CD14-positive monocyte (primary cell): ENCODE measurements around the gene DDX50. TPM values are rescaled to one million over a fixed set of nuclear protein-coding genes. Genes with fewer than 3 reads are reported as not detected.

Experiments used
- DNase-seq, 3 donors: peaks; one replicate each; pipeline ENCODE4 v3.0.0-alpha.2; 2011 to 2022
- H2AFZ ChIP-seq: 2 replicates; pipeline ENCODE4 v1.6.0; 2012; ENCODE audit warnings: mild to moderate bottlenecking, low read depth, low read length, inconsistent platforms; ENCODE audit not compliant: insufficient read depth, poor library complexity, severe bottlenecking
- H3K27ac ChIP-seq, 2 donors: 1 replicate in 1 of 2; 2 replicates in 1 of 2; pipeline ENCODE4 v1.5.1; 2012 to 2013; ENCODE audit warnings: low read length in 2 of 2, control low read depth in 1 of 2, inconsistent platforms in 1 of 2, low read depth in 1 of 2, mild to moderate bottlenecking in 1 of 2
- H3K27me3 ChIP-seq, 2 donors: one replicate each; pipeline versions ENCODE4 v1.6.0 to v1.6.1; 2011 to 2013; ENCODE audit warnings: low read length in 2 of 2; ENCODE audit not compliant: control insufficient read depth in 2 of 2, insufficient read depth in 2 of 2
- H3K36me3 ChIP-seq, 2 donors: replicated peaks in 1 of 2; 1 replicate in 1 of 2; 2 replicates in 1 of 2; pipeline versions ENCODE4 v1.5.1 to v1.6.1; 2012 to 2013; ENCODE audit warnings: low read length in 2 of 2, control low read depth in 1 of 2, inconsistent platforms in 1 of 2, mild to moderate bottlenecking in 1 of 2; ENCODE audit not compliant: insufficient read depth in 2 of 2, control insufficient read depth in 1 of 2
- H3K4me1 ChIP-seq, 2 donors: 1 replicate in 1 of 2; 2 replicates in 1 of 2; pipeline versions ENCODE4 v1.5.1 to v1.6.1; 2012 to 2013; ENCODE audit warnings: low read length in 2 of 2, control low read depth in 1 of 2, inconsistent platforms in 1 of 2, mild to moderate bottlenecking in 1 of 2, moderate library complexity in 1 of 2; ENCODE audit not compliant: insufficient read depth in 2 of 2, control insufficient read depth in 1 of 2
- H3K4me2 ChIP-seq: replicated peaks from 2 replicates; pipeline ENCODE3; 2012; ENCODE audit warnings: low read length, moderate library complexity, mild to moderate bottlenecking; ENCODE audit not compliant: poor library complexity, severe bottlenecking; ENCODE audit errors: extremely low read depth
- H3K4me3 ChIP-seq, 3 experiments: fragments of 200-600 bp in 1 of 3; sonication (generic) in 1 of 3; replicated peaks in 1 of 3; 1 replicate in 2 of 3; 2 replicates in 1 of 3; pipeline ENCODE4 v1.5.1; 2011 to 2013; ENCODE audit warnings: low read length in 3 of 3, mild to moderate bottlenecking in 3 of 3, control low read depth in 2 of 3, low read depth in 2 of 3, inconsistent platforms in 1 of 3, moderate library complexity in 1 of 3
- H3K79me2 ChIP-seq: 2 replicates; pipeline ENCODE4 v1.6.0; 2012; ENCODE audit warnings: mild to moderate bottlenecking, control low read depth, inconsistent platforms, low read length, moderate library complexity; ENCODE audit not compliant: insufficient read depth
- H3K9ac ChIP-seq: 2 replicates; pipeline ENCODE4 v1.6.0; 2017; ENCODE audit warnings: low read length, mild to moderate bottlenecking; ENCODE audit not compliant: insufficient read depth, poor library complexity, severe bottlenecking
- H3K9me3 ChIP-seq, 2 donors: replicated peaks in 1 of 2; 1 replicate in 1 of 2; 2 replicates in 1 of 2; pipeline versions ENCODE4 v1.5.1 to v1.6.1; 2012 to 2013; ENCODE audit warnings: low read length in 2 of 2, control low read depth in 1 of 2; ENCODE audit not compliant: control insufficient read depth in 1 of 2, insufficient read depth in 1 of 2
- H4K20me1 ChIP-seq: 2 replicates; pipeline ENCODE4 v1.6.0; 2012; ENCODE audit warnings: mild to moderate bottlenecking, low read length, control low read depth, moderate library complexity; ENCODE audit not compliant: insufficient read depth
- H3K27ac Mint-ChIP-seq, 7 donors: one replicate each; pipeline ENCODE4 v1.8.0; 2020; ENCODE audit warnings: mild to moderate bottlenecking in 7 of 7, mixed read lengths in 7 of 7, moderate library complexity in 6 of 7, inconsistent platforms in 2 of 7
- H3K27me3 Mint-ChIP-seq, 3 donors: one replicate each; pipeline ENCODE4 v1.8.0; 2021 to 2022; ENCODE audit warnings: low read depth in 3 of 3, mild to moderate bottlenecking in 3 of 3, mixed read lengths in 3 of 3, moderate library complexity in 3 of 3, inconsistent platforms in 1 of 3
- H3K36me3 Mint-ChIP-seq, 2 donors: one replicate each; pipeline ENCODE4 v1.8.0; 2020; ENCODE audit warnings: mixed read lengths in 2 of 2, inconsistent platforms in 1 of 2, mild to moderate bottlenecking in 1 of 2
- H3K4me1 Mint-ChIP-seq: one replicate; pipeline ENCODE4 v1.8.0; 2020; ENCODE audit warnings: mild to moderate bottlenecking, mixed read lengths
- H3K4me3 Mint-ChIP-seq, 2 donors: one replicate each; pipeline ENCODE4 v1.8.0; 2020; ENCODE audit warnings: mild to moderate bottlenecking in 2 of 2, mixed read lengths in 2 of 2, moderate library complexity in 1 of 2
- H3K9me3 Mint-ChIP-seq, 7 donors: one replicate each; pipeline ENCODE4 v1.8.0; 2020 to 2022; ENCODE audit warnings: mixed read lengths in 7 of 7, mild to moderate bottlenecking in 6 of 7, moderate library complexity in 6 of 7, inconsistent platforms in 2 of 7
- CTCF ChIP-seq: fragments of 200-600 bp; IDR thresholded peaks from one replicate; pipeline ENCODE4 v1.8.0; 2022; ENCODE audit warnings: antibody characterized with exemption, mild to moderate bottlenecking
- WGBS: methylation state at CpG from one replicate; pipeline ENCODE4 v1.1.5; 2013; ENCODE audit warnings: missing lambda C conversion rate; ENCODE audit not compliant: insufficient coverage; 5-methylcytosine and 5-hydroxymethylcytosine counted together
- intact Hi-C, 2 donors: fragments of 100-400 bp; cut with micrococcal nuclease; formaldehyde crosslinking; loops; one replicate each; pipeline versions ENCODE4 v1.15.0 to v1.15.1; 2023
- polyA plus RNA-seq, 3 donors: library from polyadenylated mRNA; depleted of rRNA in 1 of 3; unstranded in 2 of 3; stranded (reverse) in 1 of 3; fragments of 300-500 nt in 2 of 3; fragments of >200 nt in 1 of 3; fragmentation: Illumina TruSeq in 2 of 3; gene quantifications; 1 replicate in 2 of 3; 2 replicates in 1 of 3; pipeline ENCODE4 v1.2.3, GENCODE V29; 2012 to 2021

DDX50 gene
- polyA plus RNA-seq, 3 donors: 14.2 to 17.1 (median 17.0) TPM

- Mint-ChIP-seq H3K4me3 (no peak overlapping the region), H3K27ac (no peak overlapping the region), H3K9me3 (no peaks in the 10 kb centered on the region), H3K4me1 (no peaks in the 10 kb centered on the region), H3K36me3 (peaks cover 73 to 87% of the 10 kb centered on the region in 2 donors), H3K27me3 (peaks cover 0 to 2% (median 0%) of the 10 kb centered on the region in 3 donors)
- no peak overlapping the region for H3K4me2 ChIP-seq
- H3K9ac ChIP-seq: no peak overlapping the region
- no peaks in the 10 kb centered on the region for H3K27me3 ChIP-seq
- peaks cover 25% of the 10 kb centered on the region for H4K20me1 ChIP-seq
- TF ChIP-seq CTCF: no peak
- H3K4me3 ChIP-seq: no peak overlapping the region
- no peaks in the 10 kb centered on the region for H3K4me1 ChIP-seq
- H2AFZ ChIP-seq: no peak overlapping the region
- no CpG with 5 or more reads among the region's 1 CpG for WGBS
- peaks cover 7% of the 10 kb centered on the region for H3K79me2 ChIP-seq
- no peak for DNase-seq
- H3K9me3 ChIP-seq: no peaks in the 10 kb centered on the region
- peaks cover 93 to 95% of the 10 kb centered on the region in 2 donors for H3K36me3 ChIP-seq
- intact Hi-C loops: loop anchor here in 1 of 2 donors (10.0 kb wide), 1 partner anchor 144 kb away; the partner anchor contains the start of gene VPS26A
- H3K27ac ChIP-seq: no peak overlapping the region
Observed at GRCh38 chr10:68981074-68981473, 80.0 kb downstream of the DDX50 start.

GRCh38 chr10:68982389-68982788 lies 81.3 kb downstream of the DDX50 start:
- Histone ChIP-seq H3K79me2 (peaks cover 7% of the 10 kb centered on the region), H3K9me3 (no peaks in the 10 kb centered on the region), H4K20me1 (peaks cover 24% of the 10 kb centered on the region), H3K27ac (no peak overlapping the region), H3K9ac (no peak overlapping the region), H3K36me3 (peaks cover 82% of the 10 kb centered on the region in 2 donors), H3K4me2 (no peak overlapping the region), H3K27me3 (no peaks in the 10 kb centered on the region), H2AFZ (no peak overlapping the region), H3K4me1 (no peaks in the 10 kb centered on the region), H3K4me3 (no peak overlapping the region)
- Mint-ChIP-seq H3K27me3 (peaks cover 0 to 2% (median 0%) of the 10 kb centered on the region in 3 donors), H3K27ac (no peak overlapping the region), H3K36me3 (peaks cover 62 to 74% of the 10 kb centered on the region in 2 donors), H3K9me3 (no peaks in the 10 kb centered on the region), H3K4me3 (no peak overlapping the region), H3K4me1 (no peaks in the 10 kb centered on the region)
- no peak for TF ChIP-seq CTCF
- intact Hi-C loops: loop anchor here in 1 of 2 donors (10.0 kb wide), 1 partner anchor 142 kb away; the partner anchor contains the start of gene VPS26A
- 96% methylated on average over 10 of the region's 11 CpGs for WGBS
- DNase-seq: no peak
